ENCODE data around the gene C1orf122.

- no peak for TF ChIP-seq CTCF (IDR thresholded peaks at IDR 0.05; ENCODE audit: low read depth, low read length, missing input control)
- TF ChIP-seq ZBTB33 (IDR thresholded peaks at IDR 0.05): no peak
- TF ChIP-seq YY1 (IDR thresholded peaks at IDR 0.05): no peak
- TF ChIP-seq REST (IDR thresholded peaks at IDR 0.05): no peak
- TF ChIP-seq SP1 (IDR thresholded peaks at IDR 0.05): no peak
- no peak for TF ChIP-seq RAD21 (IDR thresholded peaks at IDR 0.05)
- no peak for TF ChIP-seq TAF1 (conservative IDR thresholded peaks at IDR 0.05)
- TF ChIP-seq HNF4G (IDR thresholded peaks at IDR 0.05): no peak
- TF ChIP-seq JUND (IDR thresholded peaks at IDR 0.05): no peak
These were observed 23.5 kb downstream of the C1orf122 start for GRCh38 chr1:37831109-37831508.
